GF-D8 (cell line): ENCODE results near the gene TAS2R41.

Source experiments
- DNase-seq: peaks from one replicate; lab custom pipeline; 2025; lab: John Stamatoyannopoulos, UW

The TAS2R41 gene

GRCh38 chr7:143493751-143494150, 16.1 kb downstream of the TAS2R41 start:
- no peak for DNase-seq

GRCh38 chr7:143494622-143495021, 16.9 kb downstream of the TAS2R41 start:
- DNase-seq, result no peak

- DNase-seq, result no peak
Observed at GRCh38 chr7:143495851-143496250, 18.2 kb downstream of the TAS2R41 start.

GRCh38 chr7:143496263-143496662, 18.6 kb downstream of the TAS2R41 start:
- DNase-seq, result no peak

- no peak for DNase-seq
Observed at GRCh38 chr7:143497008-143497795, 19.5 kb downstream of the TAS2R41 start.

GRCh38 chr7:143499246-143499645, 21.6 kb downstream of the TAS2R41 start:
- no peak for DNase-seq

GRCh38 chr7:143499743-143500348, 22.2 kb downstream of the TAS2R41 start:
- DNase-seq, result no peak

- DNase-seq, result no peak
Observed at GRCh38 chr7:143503261-143503660, 25.6 kb downstream of the TAS2R41 start.

- DNase-seq, result no peak
Observed at GRCh38 chr7:143504215-143504936, 26.7 kb downstream of the TAS2R41 start.

GRCh38 chr7:143504937-143505297, 27.2 kb downstream of the TAS2R41 start:
- DNase-seq, result no peak

- DNase-seq, result no peak
Observed at GRCh38 chr7:143505838-143506237, 28.2 kb downstream of the TAS2R41 start.

GRCh38 chr7:143507094-143507518, 29.4 kb downstream of the TAS2R41 start:
- DNase-seq, result no peak

- no peak for DNase-seq
Observed at GRCh38 chr7:143507534-143508055, 29.9 kb downstream of the TAS2R41 start.

- DNase-seq, result no peak
Observed at GRCh38 chr7:143510854-143511592, 33.4 kb downstream of the TAS2R41 start.

GRCh38 chr7:143511593-143512047, 33.9 kb downstream of the TAS2R41 start:
- no peak for DNase-seq

GRCh38 chr7:143512488-143513340, 35.0 kb downstream of the TAS2R41 start:
- DNase-seq, result no peak

- no peak for DNase-seq
Observed at GRCh38 chr7:143514487-143514886, 36.8 kb downstream of the TAS2R41 start.

- DNase-seq, result no peak
Observed at GRCh38 chr7:143514995-143515735, 37.5 kb downstream of the TAS2R41 start.

- DNase-seq, result no peak
Observed at GRCh38 chr7:143516981-143517380, 39.3 kb downstream of the TAS2R41 start.

- DNase-seq, result no peak
Observed at GRCh38 chr7:143518521-143518920, 40.8 kb downstream of the TAS2R41 start.
